Tibial nerve (tissue), 4 donors: ENCODE results near the gene OLFM3. TPM values are rescaled to one million over a fixed set of nuclear protein-coding genes. Genes with fewer than 3 reads are reported as not detected.

Experiments used
- DNase-seq, 2 donors: peaks; one replicate each; pipeline ENCODE4 v3.0.0-alpha.2; 2019; ENCODE audit warnings: low spot score in 2 of 2
- H3K27ac ChIP-seq, 4 donors: fragments of 200-600 bp; sonication (generic) in 3 of 4; one replicate each; pipeline ENCODE4 v1.5.1; 2017 to 2019; ENCODE audit warnings: mild to moderate bottlenecking in 1 of 4
- H3K27me3 ChIP-seq, 2 donors: fragments of 200-600 bp; sonication (generic) in 1 of 2; one replicate each; pipeline versions ENCODE4 v1.5.1 to v1.6.0; 2017 to 2019
- H3K36me3 ChIP-seq, 3 donors: fragments of 200-600 bp; sonication (generic); one replicate each; pipeline ENCODE4 v1.5.1; 2018 to 2019
- H3K4me1 ChIP-seq, 4 donors: fragments of 200-600 bp; sonication (generic) in 3 of 4; one replicate each; pipeline ENCODE4 v1.5.1; 2017 to 2019
- H3K4me3 ChIP-seq, 4 donors: fragments of 200-600 bp; sonication (generic) in 3 of 4; one replicate each; pipeline ENCODE4 v1.5.1; 2017 to 2019; ENCODE audit warnings: mild to moderate bottlenecking in 1 of 4, moderate library complexity in 1 of 4
- H3K9me3 ChIP-seq, 4 donors: fragments of 200-600 bp; sonication (generic) in 3 of 4; one replicate each; pipeline ENCODE4 v1.5.1; 2017 to 2019
- CTCF ChIP-seq, 5 experiments: fragments of 200-600 bp in 3 of 5; fragments of 450-650 bp in 2 of 5; sonication (generic) in 3 of 5; IDR thresholded peaks; one replicate each; pipeline ENCODE4 v1.5.1; 2016 to 2019; ENCODE audit warnings: antibody characterized with exemption in 5 of 5, mild to moderate bottlenecking in 3 of 5, moderate library complexity in 2 of 5
- EP300 ChIP-seq, 2 donors: sonication (generic); formaldehyde crosslinking; IDR thresholded peaks; one replicate each; pipeline ENCODE4 v1.6.1; 2017; ENCODE audit warnings: antibody characterized with exemption in 2 of 2, mild to moderate bottlenecking in 1 of 2
- POLR2A ChIP-seq, 2 donors: fragments of 450-650 bp; IDR thresholded peaks; one replicate each; pipeline ENCODE4 v1.6.1; 2017; ENCODE audit warnings: antibody characterized with exemption in 2 of 2, mild to moderate bottlenecking in 2 of 2, moderate library complexity in 2 of 2
- WGBS, 2 donors: methylation state at CpG; one replicate each; pipeline ENCODE4 v1.1.5; 2018; 5-methylcytosine and 5-hydroxymethylcytosine counted together
- total RNA-seq, 4 donors: library from RNA; depleted of rRNA; stranded (reverse); fragments of >200 nt; gene quantifications; one replicate each; pipeline ENCODE4 v1.1.0, GENCODE V29; 2016

Gene OLFM3
- total RNA-seq, 4 donors from 2014 or later, result not detected

DNA sequence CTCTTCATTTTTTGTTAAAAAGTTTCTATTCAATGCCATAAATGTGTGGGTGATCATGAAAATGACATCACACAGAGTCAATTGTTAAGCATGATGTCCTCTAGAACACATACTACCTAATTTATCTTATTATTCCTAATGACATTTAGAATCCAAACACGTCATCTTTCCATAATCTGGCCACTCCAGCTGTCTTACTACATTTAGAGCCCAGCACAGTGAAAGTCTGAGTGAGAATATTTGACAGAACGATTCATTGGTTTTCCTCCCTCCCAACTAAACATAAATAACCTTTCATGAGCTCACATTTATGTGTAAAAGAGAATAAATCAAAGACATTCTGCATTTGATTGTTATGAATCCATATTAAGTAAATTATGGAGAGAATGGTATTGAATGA lies 160.7 kb downstream of the OLFM3 start:
- TF ChIP-seq POLR2A (IDR thresholded peaks at IDR 0.05) (no peak), CTCF (IDR thresholded peaks at IDR 0.05) (no peak), EP300 (IDR thresholded peaks at IDR 0.05) (no peak)
- 37 to 46% methylated on average over 2 of the region's 2 CpGs for WGBS, 2 donors
- no peak for DNase-seq
- Histone ChIP-seq H3K27ac (no peak overlapping the region), H3K9me3 (no peaks in the 10 kb centered on the region), H3K36me3 (no peaks in the 10 kb centered on the region), H3K4me1 (no peaks in the 10 kb centered on the region), H3K27me3 (no peaks in the 10 kb centered on the region), H3K4me3 (no peak overlapping the region)

DNA sequence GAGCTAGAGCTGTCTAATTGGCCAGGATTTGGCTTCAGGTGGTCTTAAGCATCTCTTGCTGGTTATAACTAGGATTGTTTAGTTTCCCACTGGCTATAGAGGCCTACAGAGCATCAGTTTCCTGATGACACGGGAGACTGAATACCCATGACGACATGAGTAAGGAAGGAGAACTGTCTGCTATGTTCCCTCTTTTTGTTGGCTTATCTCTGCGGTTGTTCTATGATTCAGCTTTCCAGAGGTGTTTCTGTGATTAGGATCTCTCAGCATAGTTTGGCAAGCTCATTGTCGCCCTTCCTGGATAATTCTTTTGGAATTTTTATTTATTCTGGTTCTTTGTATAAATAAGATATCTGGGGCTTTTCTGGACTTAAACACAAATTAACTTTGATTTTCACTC lies 163.4 kb downstream of the OLFM3 start:
- no peaks in the 10 kb centered on the region for H3K36me3 ChIP-seq
- no peak overlapping the region for H3K27ac ChIP-seq
- no peak overlapping the region for H3K4me3 ChIP-seq
- 57 to 65% methylated on average over 4 of the region's 4 CpGs for WGBS, 2 donors
- TF ChIP-seq EP300 (IDR thresholded peaks at IDR 0.05) (no peak), CTCF (IDR thresholded peaks at IDR 0.05) (no peak), POLR2A (IDR thresholded peaks at IDR 0.05) (no peak)
- H3K27me3 ChIP-seq, result no peaks in the 10 kb centered on the region
- H3K9me3 ChIP-seq, result no peaks in the 10 kb centered on the region
- no peak for DNase-seq
- no peaks in the 10 kb centered on the region for H3K4me1 ChIP-seq

GRCh38 chr1:101826416-101826815 lies 170.3 kb downstream of the OLFM3 start:
- H3K4me3 ChIP-seq, result no peak overlapping the region
- no peak overlapping the region for H3K27ac ChIP-seq
- no peaks in the 10 kb centered on the region for H3K36me3 ChIP-seq
- no peaks in the 10 kb centered on the region for H3K27me3 ChIP-seq
- no peaks in the 10 kb centered on the region for H3K4me1 ChIP-seq
- TF ChIP-seq POLR2A (IDR thresholded peaks at IDR 0.05) (no peak), EP300 (IDR thresholded peaks at IDR 0.05) (no peak), CTCF (IDR thresholded peaks at IDR 0.05) (no peak)
- no peaks in the 10 kb centered on the region for H3K9me3 ChIP-seq
- DNase-seq, result no peak

DNA sequence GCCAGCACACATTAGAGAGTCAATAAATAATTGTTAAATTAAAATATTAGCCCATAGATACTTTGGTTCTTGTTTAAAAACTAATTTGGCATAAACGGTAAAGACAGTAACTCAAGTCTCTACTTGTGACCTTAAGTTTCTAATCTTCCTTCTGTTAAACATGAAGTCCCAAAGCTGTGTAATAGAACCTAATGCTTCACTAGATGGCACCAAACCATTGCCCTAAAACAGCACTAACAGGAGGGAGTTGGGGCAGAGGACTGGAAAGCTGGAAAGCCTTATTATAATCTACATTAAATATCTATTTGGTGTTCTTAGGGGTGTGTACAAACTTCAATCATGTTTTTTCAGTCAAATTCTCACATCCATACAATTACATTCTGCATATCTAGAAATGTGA lies 176.7 kb downstream of the OLFM3 start:
- Histone ChIP-seq H3K9me3 (no peaks in the 10 kb centered on the region), H3K36me3 (no peaks in the 10 kb centered on the region), H3K27me3 (no peaks in the 10 kb centered on the region), H3K4me3 (no peak overlapping the region), H3K4me1 (no peaks in the 10 kb centered on the region), H3K27ac (no peak overlapping the region)
- WGBS, 2 donors, result 39 to 50% methylated on average over 1 of the region's 1 CpG
- TF ChIP-seq CTCF (IDR thresholded peaks at IDR 0.05), result peak in 2 of 5 experiments; percentile 20
- TF ChIP-seq EP300 (IDR thresholded peaks at IDR 0.05), result no peak
- DNase-seq, result no peak

- no peaks in the 10 kb centered on the region for H3K9me3 ChIP-seq
- H3K4me3 ChIP-seq, result no peak overlapping the region
- no peak for DNase-seq
- H3K4me1 ChIP-seq, result no peaks in the 10 kb centered on the region
- H3K27ac ChIP-seq, result no peak overlapping the region
- WGBS, 2 donors, result 63% methylated on average over 1 of the region's 1 CpG
- H3K27me3 ChIP-seq, result no peaks in the 10 kb centered on the region
- TF ChIP-seq POLR2A (IDR thresholded peaks at IDR 0.05) (no peak), EP300 (IDR thresholded peaks at IDR 0.05) (no peak), CTCF (IDR thresholded peaks at IDR 0.05) (no peak)
- H3K36me3 ChIP-seq, result no peaks in the 10 kb centered on the region
Measured at GRCh38 chr1:101816262-101816661, 180.5 kb downstream of the OLFM3 start.
